GM12878 (cell line): ENCODE results near the gene CD84. TPM values are rescaled to one million over a fixed set of nuclear protein-coding genes. Genes with fewer than 3 reads are reported as not detected.

Experiments used
- ATAC-seq: fragments of 200-7000 bp; cut with Tn5 transposase; 3 replicates; pipeline ENCODE4 v1.9.1; 2020; ENCODE audit warnings: mild to moderate bottlenecking, moderate library complexity
- BruUV-seq: library from RNA; stranded (reverse); fragments of 400-500 nt; replicated peaks from 2 replicates; lab custom pipeline; 2021; lab: Mats Ljungman, UMichigan
- CTCF ChIA-PET: fragments of 300-600 bp; sonication (Branson Sonifier 250); formaldehyde crosslinking; extraction: SDS; loops from one replicate; lab custom pipeline; 2021; ENCODE audit warnings: inconsistent platforms; lab: Yijun Ruan, JAX
- POLR2A ChIA-PET: fragments of 350-600 bp; formaldehyde crosslinking; extraction: SDS; loops from one replicate; lab custom pipeline; 2021; ENCODE audit warnings: inconsistent platforms; lab: Charles Lee
- RAD21 ChIA-PET: fragments of 300-600 bp; sonication (Branson Sonifier 250); formaldehyde crosslinking; loops from one replicate; lab custom pipeline; 2023; ENCODE audit warnings: antibody characterized with exemption; ENCODE audit not compliant: unreplicated experiment; lab: Charles Lee
- SMC1A ChIA-PET: fragments of 300-600 bp; sonication (Branson Sonifier 250); formaldehyde crosslinking; loops from one replicate; lab custom pipeline; 2023; ENCODE audit not compliant: unreplicated experiment, uncharacterized antibody; lab: Charles Lee
- DNase-seq: peaks from one replicate; pipeline ENCODE4 v3.0.0-alpha.2; 2011; ENCODE audit warnings: low read depth, low spot score
- FAIRE-seq: peaks from 3 replicates; lab custom pipeline; 2011; peaks lifted over from hg19 to GRCh38; lab: Jason Lieb, UNC
- H2AFZ ChIP-seq: 2 replicates; pipeline ENCODE4 v1.6.0; 2011; ENCODE audit warnings: low read depth, low read length, control low read depth; ENCODE audit not compliant: control insufficient read depth
- H3K27ac ChIP-seq: 2 replicates; pipeline ENCODE4 v1.5.1; 2011; ENCODE audit warnings: control low read depth; ENCODE audit not compliant: control insufficient read depth, insufficient read depth
- H3K27me3 ChIP-seq, 2 experiments: replicated peaks in 1 of 2; 2 replicates each; pipeline versions ENCODE4 v1.6.0 to v1.6.1; 2011; ENCODE audit warnings: low read length in 1 of 2; ENCODE audit not compliant: control insufficient read depth in 2 of 2, insufficient read depth in 2 of 2
- H3K36me3 ChIP-seq, 2 experiments: 2 replicates each; pipeline ENCODE4 v1.5.1; 2011; ENCODE audit warnings: low read length in 1 of 2; ENCODE audit not compliant: control insufficient read depth in 2 of 2, insufficient read depth in 2 of 2
- H3K4me1 ChIP-seq: 2 replicates; pipeline ENCODE4 v1.6.1; 2011; ENCODE audit warnings: mild to moderate bottlenecking, low read length, moderate library complexity, mixed read lengths; ENCODE audit not compliant: control insufficient read depth, insufficient read depth
- H3K4me2 ChIP-seq: 2 replicates; pipeline ENCODE4 v1.6.0; 2011; ENCODE audit warnings: control low read depth; ENCODE audit not compliant: control insufficient read depth, insufficient read depth
- H3K4me3 ChIP-seq: fragments of 200-600 bp; sonication (generic); 2 replicates; pipeline ENCODE4 v1.5.1; 2016
- H3K79me2 ChIP-seq: 2 replicates; pipeline ENCODE4 v1.6.0; 2011; ENCODE audit warnings: low read length; ENCODE audit not compliant: control insufficient read depth, insufficient read depth
- H3K9ac ChIP-seq: 2 replicates; pipeline ENCODE4 v1.8.0; 2011; ENCODE audit warnings: low read length, control low read depth, mixed read lengths; ENCODE audit not compliant: control insufficient read depth, insufficient read depth
- H3K9me3 ChIP-seq: replicated peaks from 3 replicates; pipeline ENCODE4 v1.5.1; 2011; ENCODE audit warnings: mild to moderate bottlenecking, low read length; ENCODE audit not compliant: control insufficient read depth, insufficient read depth
- H4K20me1 ChIP-seq: 2 replicates; pipeline ENCODE4 v1.6.0; 2011; ENCODE audit not compliant: control insufficient read depth, insufficient read depth
- IKZF2 ChIP-seq, 2 experiments: fragments of 450-650 bp; IDR thresholded peaks; 2 replicates each; pipeline ENCODE4 v1.6.1; 2017; ENCODE audit warnings: mild to moderate bottlenecking in 2 of 2, moderate library complexity in 2 of 2
- NR2C2 ChIP-seq: IDR thresholded peaks from 2 replicates; pipeline ENCODE4 v1.6.1; 2011; ENCODE audit warnings: borderline replicate concordance, low read depth; ENCODE audit not compliant: control insufficient read depth, insufficient read length
- RAD21 ChIP-seq: IDR thresholded peaks from 2 replicates; pipeline ENCODE4 v1.6.1; 2011; ENCODE audit warnings: mild to moderate bottlenecking, low read depth, low read length, moderate library complexity; ENCODE audit not compliant: insufficient read depth
- SPI1 ChIP-seq: IDR thresholded peaks from 2 replicates; pipeline ENCODE4 v1.6.1; 2011; ENCODE audit warnings: low read depth, mild to moderate bottlenecking, low read length, moderate library complexity, borderline replicate concordance; ENCODE audit not compliant: insufficient read depth
- WGBS: methylation state at CpG from one replicate; pipeline ENCODE4 v1.1.6; 2016; ENCODE audit warnings: low lambda C conversion rate; ENCODE audit not compliant: insufficient replicate concordance, insufficient coverage; ENCODE audit errors: missing lambda C conversion rate; 5-methylcytosine and 5-hydroxymethylcytosine counted together
- in situ Hi-C: fragments of 300-500 bp; cut with MboI; formaldehyde crosslinking; loops from 9 replicates; pipeline ENCODE4 v1.14.3; 2018; ENCODE audit warnings: mixed read lengths
- intact Hi-C: fragments of 100-400 bp; cut with micrococcal nuclease; formaldehyde crosslinking; loops from one replicate; pipeline ENCODE4 v1.14.2; 2022; ENCODE audit not compliant: unreplicated experiment
- polyA plus RNA-seq, 11 experiments: library from polyadenylated mRNA; depleted of rRNA in 4 of 11; unstranded in 6 of 11; stranded (reverse) in 5 of 11; fragments of >200 nt; fragmentation: Nextera tagmentation in 4 of 11; fragmentation: Illumina TruSeq in 1 of 11; extraction: Ambion mirVana in 4 of 11; extraction: Trizol in 1 of 11; gene quantifications; 1 replicate in 1 of 11; 2 replicates in 10 of 11; pipeline versions ENCODE4 v1.2.1 to v1.2.3, GENCODE V29; 2011 to 2016; ENCODE audit warnings: inconsistent platforms in 2 of 11, missing spikeins in 2 of 11, low read depth in 1 of 11
- total RNA-seq, 4 experiments: library from RNA; depleted of rRNA in 3 of 4; stranded (reverse); fragments of >200 nt in 3 of 4; fragmentation: Illumina TruSeq in 1 of 4; extraction: Trizol in 1 of 4; gene quantifications; 2 replicates each; pipeline versions ENCODE4 v1.2.1 to v1.2.3, GENCODE V29; 2013 to 2021

The CD84 gene
- total and polyA plus RNA-seq, 10 of the 15 experiments (the other 5 are each of a cell fraction or from before 2014, with no cell fraction given), result 3.4 to 20.3 (median 11.7) TPM

DNA sequence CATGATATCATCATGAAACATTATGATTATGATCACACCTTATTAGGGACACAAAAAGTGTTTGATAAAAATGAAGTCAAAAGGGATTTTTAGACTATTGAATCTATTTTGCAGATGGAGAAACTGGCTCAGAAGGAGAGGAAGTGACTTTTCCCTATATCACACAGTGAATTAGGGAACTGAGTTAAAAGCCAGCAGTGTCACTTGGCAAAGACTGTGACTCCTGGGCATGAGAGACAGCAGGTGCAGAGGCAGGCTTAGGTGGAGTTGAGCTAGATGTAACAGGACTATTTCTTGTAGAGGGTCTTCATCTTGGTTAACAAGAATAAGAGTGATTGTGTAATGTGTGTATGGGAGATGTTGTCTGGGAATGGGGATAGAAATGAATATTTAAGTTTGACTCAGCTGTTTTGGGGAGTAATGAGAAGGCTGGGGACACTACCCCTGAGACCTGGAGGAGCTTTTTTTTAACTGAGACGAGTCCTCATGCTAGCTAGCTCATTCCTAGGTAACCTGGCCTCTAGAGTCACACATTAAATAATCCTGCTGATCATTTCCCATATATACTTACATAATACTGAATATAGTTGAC lies 1.0 kb upstream of the CD84 start:
- ChIA-PET SMC1A (interaction anchor here (0.7 to 30.0 kb wide), 5 partner anchors 17 to 234 kb away, joined by 3 to 735 read pairs (median 117); no protein-coding TSS in a partner anchor), RAD21 (interaction anchor here (0.8 to 11.0 kb wide), 6 partner anchors 26 to 133 kb away, joined by 3 to 292 read pairs (median 5); partner anchors contain the start of gene SLAMF6)
- Histone ChIP-seq H3K36me3 (no peaks in the 10 kb centered on the region), H3K79me2 (peaks cover 37% of the 10 kb centered on the region), H3K4me1 (peaks cover 25% of the 10 kb centered on the region), H3K27ac (no peak overlapping the region), H3K4me3 (no peak overlapping the region), H3K9ac (no peak overlapping the region)
- FAIRE-seq, result no peak
- no peak for DNase-seq
- no TSS peak for BruUV-seq
- in situ Hi-C loops, result no loop called here
- no peak for ATAC-seq
- peak; percentile 68; the same call in 1 of the 2 replicates for TF ChIP-seq SPI1
- TF ChIP-seq NR2C2, result no peak
- TF ChIP-seq RAD21, result no peak
- peak in 1 of 2 experiments; percentile 19; a peak in 2 of 4 replicates for TF ChIP-seq IKZF2 (IDR thresholded peaks at IDR 0.05)
- TF ChIP-seq, all 136 proteins: peak for 2
- no peaks in the 10 kb centered on the region for H4K20me1 ChIP-seq
- H3K4me2 ChIP-seq, result no peak overlapping the region
- ChIA-PET POLR2A (interaction anchor here (0.6 to 7.4 kb wide), 10 partner anchors 8 to 390 kb away, joined by 3 to 45 read pairs (median 4); partner anchors contain the start of gene CASQ1), CTCF (interaction anchor here (0.8 to 6.3 kb wide), 5 partner anchors 10 to 36 kb away, joined by 3 to 76 read pairs (median 5); no protein-coding TSS in a partner anchor)
- H2AFZ ChIP-seq, result no peak overlapping the region
- intact Hi-C loops, result no loop called here
- no peaks in the 10 kb centered on the region for H3K9me3 ChIP-seq
- no peaks in the 10 kb centered on the region for H3K27me3 ChIP-seq
- 42% methylated on average over 1 of the region's 1 CpG for WGBS
